ENCODE data around the gene ZPBP2.
A peak's percentile ranks its signal among the peaks of the same experiment; 100 is the strongest.

The ZPBP2 gene

DNA sequence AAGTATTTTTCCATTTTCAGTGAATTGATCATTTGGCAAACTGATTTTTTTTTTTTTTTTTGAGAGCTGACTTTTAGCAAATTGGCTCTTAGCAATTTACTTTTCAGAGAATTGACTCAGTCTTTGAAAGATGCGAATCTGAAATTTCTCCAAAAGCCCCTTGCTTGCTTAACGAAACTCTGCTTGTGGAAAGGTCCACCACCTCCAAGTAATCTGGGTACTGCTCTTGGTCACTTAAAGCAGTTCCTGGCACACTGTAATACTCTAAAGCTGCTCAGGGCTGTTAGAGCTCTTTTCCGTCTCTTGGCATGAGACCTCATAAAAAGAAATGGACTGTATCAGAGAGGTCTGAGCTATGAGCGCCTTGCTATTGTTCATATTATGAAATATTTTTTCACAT, 47.6 kb downstream of the ZPBP2 start:
- no peak for DNase-seq

DNA sequence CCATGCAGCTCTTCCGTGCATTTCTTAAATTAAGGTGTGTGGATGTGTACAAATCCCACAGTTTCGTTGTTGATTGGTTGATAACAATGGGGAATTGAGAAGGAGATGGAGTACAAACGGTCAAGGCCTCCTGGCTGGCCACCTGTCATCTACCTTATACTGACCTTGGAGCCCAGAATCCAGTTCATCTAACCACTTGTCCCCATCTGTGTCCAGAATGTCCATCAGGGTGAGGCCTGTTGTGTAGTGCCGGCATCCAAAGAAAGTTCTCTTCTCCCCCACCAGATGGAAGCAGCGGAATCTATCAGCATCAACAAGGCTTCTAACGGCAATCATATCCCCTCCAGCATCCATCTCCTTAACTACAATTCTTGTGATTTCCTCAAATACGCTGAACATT, 48.9 kb downstream of the ZPBP2 start:
- no peak for DNase-seq

DNA sequence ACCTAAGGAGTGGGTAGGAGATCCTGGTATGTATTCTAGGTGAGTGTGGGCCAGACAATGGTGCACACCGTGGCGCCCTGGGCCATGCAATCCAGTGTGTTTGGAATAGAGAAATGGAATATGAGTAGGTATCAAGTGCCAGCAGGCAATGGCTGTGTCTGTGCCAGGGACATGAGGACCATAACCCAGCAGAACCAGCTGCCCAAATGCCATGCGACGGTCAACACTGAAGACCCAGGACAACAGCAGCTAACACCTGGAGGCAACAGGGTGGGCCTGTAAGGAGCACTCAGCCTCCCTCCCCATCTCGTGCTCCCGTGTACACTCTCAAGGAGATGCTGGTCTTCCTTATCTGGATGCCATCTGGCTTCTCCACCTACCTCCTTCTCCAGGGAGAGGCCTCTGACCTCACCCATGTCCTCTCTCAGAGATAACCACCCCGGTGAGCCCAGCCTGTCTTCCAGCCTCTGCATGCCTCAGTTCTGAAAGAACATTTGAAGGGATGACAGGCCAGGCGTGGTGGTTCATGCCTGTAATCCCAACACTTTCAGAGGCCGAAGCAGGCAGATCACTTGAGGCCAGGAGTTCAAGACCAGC, 51.2 kb downstream of the ZPBP2 start:
- DNase-seq: no peak

DNA sequence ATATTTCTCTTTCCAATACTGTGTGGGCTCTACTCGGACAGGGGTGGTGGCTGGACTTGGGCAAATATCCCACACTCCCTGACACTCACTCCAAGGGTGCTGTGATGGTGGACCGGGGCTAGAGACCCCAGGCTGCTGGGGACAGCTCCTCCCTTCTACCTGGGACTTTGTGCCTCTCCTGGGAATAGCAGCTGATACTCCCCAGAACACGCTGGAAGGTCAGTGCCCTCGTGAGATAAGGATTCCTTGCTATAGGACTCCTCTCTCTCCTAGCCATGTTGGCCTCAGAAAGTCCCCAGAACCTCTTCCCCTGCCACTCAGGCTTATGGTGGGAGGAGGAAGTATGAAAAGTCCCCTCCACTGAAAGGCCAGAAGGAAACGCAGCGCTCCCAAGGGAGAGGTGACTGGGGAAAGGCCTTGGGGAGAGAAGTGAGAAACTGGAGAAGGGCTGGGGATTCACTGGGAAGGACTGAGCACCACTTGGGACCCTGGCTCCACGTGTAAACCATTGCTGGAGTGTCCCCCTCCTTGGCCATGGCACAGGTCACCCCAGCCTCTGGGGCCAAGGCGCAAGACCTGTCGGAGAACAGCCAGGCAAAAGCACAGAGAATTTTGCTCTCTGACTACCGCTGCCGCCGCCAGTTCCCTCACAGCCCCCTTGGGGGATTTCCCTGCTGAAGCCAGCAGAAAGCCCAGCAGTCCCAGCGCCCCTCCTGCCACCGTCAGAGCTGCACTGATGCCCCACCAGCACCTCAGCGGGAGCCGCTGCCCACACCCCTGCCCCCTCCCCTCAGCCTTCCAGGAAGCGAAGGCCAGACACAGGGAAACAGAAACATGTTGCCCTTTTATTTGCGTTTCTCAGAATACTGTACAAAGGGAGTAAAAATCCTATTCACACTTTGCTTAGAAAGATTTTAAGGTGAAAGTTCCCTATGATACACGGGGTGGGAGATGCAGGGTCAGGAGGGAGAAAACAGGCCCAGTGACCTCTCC, 52.5 kb downstream of the ZPBP2 start:
- DNase-seq: no peak

DNA sequence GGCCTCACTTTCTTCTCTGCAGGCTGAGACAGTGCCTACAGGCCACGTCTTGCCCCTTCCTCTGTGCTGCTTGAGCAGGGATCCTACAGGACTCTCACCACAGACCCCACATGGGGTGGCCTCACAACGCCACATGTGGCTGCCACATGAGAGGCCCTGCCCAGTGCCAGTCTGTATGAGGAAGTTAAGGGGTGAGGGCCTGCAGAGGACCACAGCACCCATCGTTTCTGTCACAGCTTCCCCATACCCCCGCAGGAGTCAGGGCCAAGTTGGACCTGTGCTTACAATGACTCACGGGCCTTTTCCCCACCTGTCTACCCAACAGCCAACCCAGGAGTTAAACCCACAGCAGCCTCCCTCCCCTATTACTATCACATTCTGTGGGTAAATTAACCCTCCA, 53.3 kb downstream of the ZPBP2 start:
- DNase-seq: no peak

DNA sequence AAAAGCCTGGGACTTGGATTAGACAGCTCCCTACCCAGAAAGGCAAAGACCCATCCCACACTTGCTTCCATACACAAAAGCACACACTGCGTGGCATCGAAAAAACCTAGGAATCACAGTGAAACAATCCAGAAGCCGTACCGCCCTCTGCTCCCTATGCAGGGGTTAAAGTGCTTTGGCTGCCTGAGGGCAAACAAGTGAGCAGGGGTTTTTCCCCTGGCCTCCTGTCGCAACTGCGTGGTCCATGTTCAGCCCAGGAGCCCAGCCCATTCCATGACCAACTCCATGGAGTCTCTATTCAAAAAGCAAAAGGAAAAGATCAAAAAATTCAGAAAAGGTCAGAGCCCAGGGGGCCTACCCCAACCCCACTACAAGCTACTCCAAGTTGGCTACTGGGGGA, 54.0 kb downstream of the ZPBP2 start:
- DNase-seq: no peak

DNA sequence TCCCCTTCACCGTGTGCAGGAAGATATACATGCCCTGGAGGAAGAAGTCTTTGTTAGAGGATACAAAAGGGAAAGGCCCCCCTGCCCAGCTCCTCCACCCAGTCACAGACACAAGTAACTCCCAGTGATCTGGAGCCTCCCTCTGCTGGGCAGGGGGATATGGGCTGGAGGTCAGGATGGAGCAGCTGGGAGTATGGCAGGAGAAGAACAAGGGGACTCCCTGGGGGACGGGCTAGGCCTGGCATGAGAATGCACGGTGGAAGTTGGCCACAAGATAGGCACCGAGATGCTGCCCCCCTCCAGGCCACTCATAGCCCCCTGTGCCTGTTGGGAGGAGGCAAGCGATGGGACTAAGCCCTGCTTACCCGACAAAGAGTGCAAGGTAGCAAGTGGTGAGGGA, 55.2 kb downstream of the ZPBP2 start:
- DNase-seq: no peak

DNA sequence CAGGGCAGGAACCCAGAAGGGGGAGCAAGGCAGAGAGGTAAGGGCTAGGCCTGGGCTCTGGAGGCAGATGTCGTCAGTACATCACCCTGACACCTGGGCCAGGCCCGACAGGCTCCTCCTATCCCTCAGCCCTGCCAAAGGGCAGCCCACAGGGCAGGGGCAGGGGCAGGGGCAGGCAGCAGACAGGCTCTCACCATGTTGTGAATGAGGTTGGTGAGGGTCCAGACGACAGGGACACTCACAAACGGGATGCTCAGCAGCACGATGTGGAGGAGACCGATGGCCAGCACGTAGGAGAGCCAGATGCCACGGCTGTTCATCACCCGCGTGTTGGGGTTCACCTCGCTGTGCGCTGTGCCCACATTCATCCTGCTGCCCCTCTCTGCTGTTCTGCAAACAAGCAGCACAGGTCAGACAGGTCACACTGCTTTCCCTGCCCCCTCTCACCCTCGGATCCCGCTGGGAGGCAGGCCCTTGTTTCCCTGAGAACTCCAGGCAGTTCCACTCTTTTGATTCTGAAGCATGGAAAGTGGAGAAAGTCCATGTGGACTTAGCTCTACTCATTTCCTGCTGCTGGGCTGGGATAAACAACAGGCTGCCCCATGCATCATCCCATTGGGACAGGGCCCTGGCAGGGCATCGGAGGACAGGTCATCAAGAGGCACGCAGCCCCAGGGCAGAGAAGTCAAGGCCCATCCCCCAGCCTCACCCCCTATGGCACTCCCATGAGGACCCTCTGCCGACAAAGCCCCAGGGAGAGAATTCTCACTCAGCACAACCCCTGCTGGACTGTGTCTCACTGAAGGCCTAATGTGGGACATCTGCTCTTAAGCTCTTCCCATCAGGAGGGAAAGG, 56.1 kb downstream of the ZPBP2 start:
- peak; percentile 33 for DNase-seq

DNA sequence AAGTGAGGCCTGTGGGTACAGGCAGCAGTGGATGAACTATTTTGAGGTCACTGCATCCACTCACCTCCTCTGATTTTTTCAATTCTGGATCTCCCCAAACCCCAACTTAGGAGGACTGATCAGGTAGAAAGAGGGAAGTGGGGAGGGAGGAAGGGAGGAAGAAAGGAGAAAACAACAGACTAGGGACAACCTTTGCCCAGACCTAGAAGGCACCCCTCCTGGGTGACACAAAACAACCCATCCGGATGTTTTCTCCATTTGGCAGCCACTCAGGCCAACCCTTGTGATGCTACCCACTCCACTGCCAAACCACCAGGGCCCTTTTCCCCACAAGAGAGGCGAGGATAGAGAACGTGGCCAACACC, 56.7 kb downstream of the ZPBP2 start:
- no peak for DNase-seq

DNA sequence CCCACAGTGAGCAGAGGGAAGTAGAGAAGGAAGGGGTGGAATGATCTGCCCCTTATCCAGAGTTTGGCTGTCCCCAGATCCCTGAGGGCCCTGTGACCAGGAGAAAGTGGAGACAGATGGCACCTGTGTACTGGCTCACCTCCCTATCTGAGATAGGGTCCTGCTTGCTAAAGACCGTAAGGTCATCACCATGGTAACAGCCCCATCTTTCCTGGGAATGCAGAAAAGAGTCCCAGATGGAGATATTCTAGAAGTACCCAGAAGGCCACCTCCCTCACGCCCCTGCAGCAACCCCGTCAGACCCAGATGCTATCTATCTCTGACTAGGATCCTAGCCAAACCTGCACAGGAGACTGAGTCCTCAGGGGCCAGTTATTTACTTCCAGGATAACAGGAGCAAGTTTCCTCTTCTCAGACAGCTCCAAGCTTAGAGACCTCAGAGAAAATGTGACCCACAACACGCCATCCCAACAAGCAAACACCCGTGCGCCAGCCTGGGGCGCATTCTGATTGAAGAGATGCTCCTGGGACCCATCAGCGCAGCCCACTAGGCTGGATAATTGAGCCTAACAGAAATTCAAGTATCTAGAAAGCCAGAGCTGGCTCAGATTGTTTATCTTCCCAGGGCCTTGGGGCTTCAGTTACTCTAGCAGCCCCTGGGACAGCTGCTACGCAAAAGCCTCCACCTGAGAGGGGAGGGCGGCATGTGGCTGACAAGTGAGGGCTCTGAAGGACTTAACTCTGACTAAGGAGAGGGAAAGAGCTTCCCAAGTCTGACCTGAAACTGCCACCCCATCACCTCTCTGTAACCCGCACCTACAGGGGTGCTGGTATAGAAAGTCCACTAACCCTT, 57.5 kb downstream of the ZPBP2 start:
- peak; percentile 26 for DNase-seq

DNA sequence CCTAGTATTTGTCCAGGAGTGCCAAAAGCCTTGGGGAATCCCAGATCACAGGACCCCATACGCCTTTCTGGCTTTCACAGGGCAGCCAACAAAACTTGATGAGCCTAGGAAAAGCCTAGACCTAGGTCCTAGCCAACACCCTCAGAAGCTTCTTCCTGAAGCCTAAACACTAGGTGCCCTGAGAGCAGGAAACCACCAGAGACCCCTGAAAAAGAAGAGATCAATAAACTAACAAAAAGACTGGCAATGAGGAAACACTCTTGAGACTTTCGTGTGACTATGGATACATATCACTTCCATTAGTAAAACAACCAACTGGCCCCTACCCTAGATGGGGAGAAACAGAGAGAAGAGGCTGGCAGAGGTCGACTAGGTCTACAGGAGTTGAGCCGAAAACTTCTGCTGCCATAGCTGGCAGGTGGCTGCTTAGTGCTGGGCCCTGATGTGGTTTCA, 58.2 kb downstream of the ZPBP2 start:
- DNase-seq: no peak

DNA sequence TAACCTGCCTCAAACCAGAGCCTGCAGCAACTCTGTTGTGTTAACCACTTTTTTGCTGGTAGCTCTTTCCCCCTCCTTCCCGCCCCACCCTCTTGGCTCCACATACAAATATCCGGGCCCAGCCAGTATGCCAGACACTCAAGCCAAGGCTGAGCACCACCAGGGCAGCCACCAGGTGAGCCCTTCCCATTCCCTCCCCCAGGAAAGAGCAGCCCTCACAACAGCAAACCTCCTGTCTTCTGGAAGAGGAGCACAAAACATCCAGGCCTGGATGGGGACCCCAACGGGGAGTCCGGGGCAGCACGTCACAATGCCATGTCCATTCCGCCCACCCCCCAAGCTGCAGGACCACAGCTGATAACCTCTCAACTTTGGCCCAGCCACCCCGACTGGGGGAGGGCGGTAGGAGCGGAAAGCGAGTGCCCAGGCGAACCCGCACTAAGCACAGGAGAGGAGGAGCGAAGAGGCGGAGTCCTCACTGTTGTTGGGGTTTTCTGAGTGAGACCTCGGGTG, 58.6 kb downstream of the ZPBP2 start:
- DNase-seq: peak; percentile 67

Data from eye (tissue), 1 donor.